Measurements from ENCODE around the gene NUDCD3. TPM values are rescaled to one million over a fixed set of nuclear protein-coding genes. Genes with fewer than 3 reads are reported as not detected.

Gene NUDCD3
- total and polyA plus RNA-seq, 2 experiments from 2014 or later = 35.7 to 42.7 TPM

DNA sequence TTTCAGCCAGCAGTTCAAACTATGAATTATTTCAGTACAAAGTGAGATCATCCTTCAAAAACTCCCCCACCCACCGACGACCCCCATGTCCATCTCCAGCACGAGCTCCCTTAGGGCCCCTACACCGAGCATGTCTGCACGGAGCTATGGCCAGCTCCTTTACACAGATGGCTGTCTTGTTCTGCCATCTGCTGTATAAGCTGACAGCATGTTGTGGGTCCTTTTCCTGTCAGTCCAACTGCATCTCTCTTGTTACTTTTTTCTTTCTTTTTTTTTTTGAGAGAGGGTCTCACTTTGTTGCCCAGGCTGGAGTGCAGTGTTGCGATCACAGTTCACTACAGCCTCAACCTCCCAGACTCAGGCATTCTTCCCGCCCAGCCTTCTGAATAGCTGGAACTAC, 29.1 kb upstream of the NUDCD3 start (continued):
- TF ChIP-seq ZNF114 (CRISPR knock-in tag; IDR thresholded peaks at IDR 0.05) (no peak), NANOG (IDR thresholded peaks at IDR 0.05; ENCODE audit: borderline replicate concordance) (no peak), JUNB (IDR thresholded peaks at IDR 0.05; ENCODE audit: unreplicated experiment) (no peak)

DNA sequence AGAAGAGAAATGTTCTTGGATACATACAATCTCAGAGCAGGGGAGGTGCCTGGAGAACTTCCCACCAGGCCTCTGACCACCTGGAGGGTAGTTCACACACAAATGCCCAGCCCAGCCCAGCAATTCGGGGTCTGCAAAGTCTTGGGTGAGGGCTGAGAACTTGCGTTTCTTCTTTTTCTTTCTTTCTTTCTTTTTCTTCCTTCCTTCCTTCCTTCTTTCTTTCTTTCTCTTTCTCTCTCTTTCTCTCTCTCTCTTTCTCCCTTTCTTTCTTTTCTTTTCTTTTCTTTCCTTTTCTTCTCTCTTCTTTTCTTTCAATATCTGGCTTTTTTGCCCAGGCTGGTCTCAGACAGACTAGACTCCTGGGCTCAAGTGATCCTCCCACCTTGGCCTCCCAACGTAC, 28.3 kb upstream of the NUDCD3 start:
- Histone ChIP-seq H4K20me1 (replicated peaks; ENCODE audit: insufficient read depth) (no peaks in the 10 kb centered on the region), H3K4me2 (no peak overlapping the region), H3K27ac (ENCODE audit: low read depth) (no peak overlapping the region), H3K27me3 (ENCODE audit: insufficient read depth) (no peaks in the 10 kb centered on the region), H3K36me3 (ENCODE audit: insufficient read depth) (no peaks in the 10 kb centered on the region), H3F3A (replicated peaks; ENCODE audit: low read depth) (no peaks in the 10 kb centered on the region), H3K79me2 (replicated peaks; ENCODE audit: insufficient read depth) (no peaks in the 10 kb centered on the region), H2AFZ (no peak overlapping the region), H3K9me2 (ENCODE audit: insufficient read depth) (no peaks in the 10 kb centered on the region), H3K4me3 (no peak overlapping the region), H3K4me1 (ENCODE audit: insufficient read depth) (no peaks in the 10 kb centered on the region)
- Mint-ChIP-seq H3K4me3 (no peak overlapping the region), H3K9me3 (no peaks in the 10 kb centered on the region), H3K27ac (no peak overlapping the region), H3K4me1 (no peaks in the 10 kb centered on the region), H3K36me3 (ENCODE audit: low read depth) (no peaks in the 10 kb centered on the region), H3K27me3 (ENCODE audit: insufficient read depth, low read depth, poor library complexity) (no peaks in the 10 kb centered on the region)
- DNase-seq (ENCODE audit: low spot score) = no peak
- TF ChIP-seq EZH2phosphoT487 (IDR thresholded peaks at IDR 0.05; ENCODE audit: unreplicated experiment) = no peak
- ATAC-seq = no peak

- H3K79me2 ChIP-seq (replicated peaks; ENCODE audit: insufficient read depth) = no peaks in the 10 kb centered on the region
- no peak overlapping the region for H3K27ac ChIP-seq (ENCODE audit: low read depth)
- H3K4me2 ChIP-seq = no peak overlapping the region
- DNase-seq (ENCODE audit: low spot score) = no peak
- H3K9me2 ChIP-seq (ENCODE audit: insufficient read depth) = no peaks in the 10 kb centered on the region
- H3K4me1 ChIP-seq (ENCODE audit: insufficient read depth) = no peaks in the 10 kb centered on the region
- no peak overlapping the region for H3K4me3 Mint-ChIP-seq
- no peak overlapping the region for H3K4me3 ChIP-seq
- ATAC-seq = no peak
- no peaks in the 10 kb centered on the region for H4K20me1 ChIP-seq (replicated peaks; ENCODE audit: insufficient read depth)
- no peaks in the 10 kb centered on the region for H3K4me1 Mint-ChIP-seq
- H3K27ac Mint-ChIP-seq = no peak overlapping the region
- H3K36me3 ChIP-seq (ENCODE audit: insufficient read depth) = no peaks in the 10 kb centered on the region
- H3K9me3 Mint-ChIP-seq = no peaks in the 10 kb centered on the region
- H3K36me3 Mint-ChIP-seq (ENCODE audit: low read depth) = no peaks in the 10 kb centered on the region
- no peaks in the 10 kb centered on the region for H3K27me3 ChIP-seq (ENCODE audit: insufficient read depth)
- no peak overlapping the region for H2AFZ ChIP-seq
- no peaks in the 10 kb centered on the region for H3F3A ChIP-seq (replicated peaks; ENCODE audit: low read depth)
- no peaks in the 10 kb centered on the region for H3K27me3 Mint-ChIP-seq (ENCODE audit: insufficient read depth, low read depth, poor library complexity)
- TF ChIP-seq, protein P1, sequence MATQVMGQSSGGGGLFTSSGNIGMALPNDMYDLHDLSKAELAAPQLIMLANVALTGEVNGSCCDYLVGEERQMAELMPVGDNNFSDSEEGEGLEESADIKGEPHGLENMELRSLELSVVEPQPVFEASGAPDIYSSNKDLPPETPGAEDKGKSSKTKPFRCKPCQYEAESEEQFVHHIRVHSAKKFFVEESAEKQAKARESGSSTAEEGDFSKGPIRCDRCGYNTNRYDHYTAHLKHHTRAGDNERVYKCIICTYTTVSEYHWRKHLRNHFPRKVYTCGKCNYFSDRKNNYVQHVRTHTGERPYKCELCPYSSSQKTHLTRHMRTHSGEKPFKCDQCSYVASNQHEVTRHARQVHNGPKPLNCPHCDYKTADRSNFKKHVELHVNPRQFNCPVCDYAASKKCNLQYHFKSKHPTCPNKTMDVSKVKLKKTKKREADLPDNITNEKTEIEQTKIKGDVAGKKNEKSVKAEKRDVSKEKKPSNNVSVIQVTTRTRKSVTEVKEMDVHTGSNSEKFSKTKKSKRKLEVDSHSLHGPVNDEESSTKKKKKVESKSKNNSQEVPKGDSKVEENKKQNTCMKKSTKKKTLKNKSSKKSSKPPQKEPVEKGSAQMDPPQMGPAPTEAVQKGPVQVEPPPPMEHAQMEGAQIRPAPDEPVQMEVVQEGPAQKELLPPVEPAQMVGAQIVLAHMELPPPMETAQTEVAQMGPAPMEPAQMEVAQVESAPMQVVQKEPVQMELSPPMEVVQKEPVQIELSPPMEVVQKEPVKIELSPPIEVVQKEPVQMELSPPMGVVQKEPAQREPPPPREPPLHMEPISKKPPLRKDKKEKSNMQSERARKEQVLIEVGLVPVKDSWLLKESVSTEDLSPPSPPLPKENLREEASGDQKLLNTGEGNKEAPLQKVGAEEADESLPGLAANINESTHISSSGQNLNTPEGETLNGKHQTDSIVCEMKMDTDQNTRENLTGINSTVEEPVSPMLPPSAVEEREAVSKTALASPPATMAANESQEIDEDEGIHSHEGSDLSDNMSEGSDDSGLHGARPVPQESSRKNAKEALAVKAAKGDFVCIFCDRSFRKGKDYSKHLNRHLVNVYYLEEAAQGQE (IDR thresholded peaks at IDR 0.05; ENCODE audit: unreplicated experiment) = no peak
- TF ChIP-seq CREB1 (CRISPR knock-in tag; IDR thresholded peaks at IDR 0.05; ENCODE audit: low read depth) = no peak
- no peak for TF ChIP-seq NANOG (IDR thresholded peaks at IDR 0.05; ENCODE audit: borderline replicate concordance)
- TF ChIP-seq ETS1 (IDR thresholded peaks at IDR 0.05) = no peak
- TF ChIP-seq ZNF331 (CRISPR knock-in tag; IDR thresholded peaks at IDR 0.05; ENCODE audit: low read depth) = no peak
- TF ChIP-seq JUNB (IDR thresholded peaks at IDR 0.05; ENCODE audit: unreplicated experiment) = no peak
- no peak for TF ChIP-seq EZH2 (IDR thresholded peaks at IDR 0.05; ENCODE audit: low read depth, unreplicated experiment)
- TF ChIP-seq STAT1 (IDR thresholded peaks at IDR 0.05; ENCODE audit: unreplicated experiment) = no peak
- no peak for TF ChIP-seq POLR2AphosphoS5 (IDR thresholded peaks at IDR 0.05; ENCODE audit: low read depth)
- TF ChIP-seq, protein P2, sequence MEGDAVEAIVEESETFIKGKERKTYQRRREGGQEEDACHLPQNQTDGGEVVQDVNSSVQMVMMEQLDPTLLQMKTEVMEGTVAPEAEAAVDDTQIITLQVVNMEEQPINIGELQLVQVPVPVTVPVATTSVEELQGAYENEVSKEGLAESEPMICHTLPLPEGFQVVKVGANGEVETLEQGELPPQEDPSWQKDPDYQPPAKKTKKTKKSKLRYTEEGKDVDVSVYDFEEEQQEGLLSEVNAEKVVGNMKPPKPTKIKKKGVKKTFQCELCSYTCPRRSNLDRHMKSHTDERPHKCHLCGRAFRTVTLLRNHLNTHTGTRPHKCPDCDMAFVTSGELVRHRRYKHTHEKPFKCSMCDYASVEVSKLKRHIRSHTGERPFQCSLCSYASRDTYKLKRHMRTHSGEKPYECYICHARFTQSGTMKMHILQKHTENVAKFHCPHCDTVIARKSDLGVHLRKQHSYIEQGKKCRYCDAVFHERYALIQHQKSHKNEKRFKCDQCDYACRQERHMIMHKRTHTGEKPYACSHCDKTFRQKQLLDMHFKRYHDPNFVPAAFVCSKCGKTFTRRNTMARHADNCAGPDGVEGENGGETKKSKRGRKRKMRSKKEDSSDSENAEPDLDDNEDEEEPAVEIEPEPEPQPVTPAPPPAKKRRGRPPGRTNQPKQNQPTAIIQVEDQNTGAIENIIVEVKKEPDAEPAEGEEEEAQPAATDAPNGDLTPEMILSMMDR (conservative IDR thresholded peaks at IDR 0.05; ENCODE audit: low read depth in 2 of 2) = no peak
Measured at GRCh38 chr7:44517175-44517574, 26.7 kb upstream of the NUDCD3 start.
